GM19324 (cell line): ENCODE data around the gene KIF16B.
"Not testable (repeated sequence)": the region's sequence is repeated elsewhere in the genome, so short reads cannot be mapped to it uniquely, and the experiment has no call there.

Experiments used
- ATAC-seq: cut with Tn5 transposase; IDR thresholded peaks from one replicate; pipeline ENCODE4 v1.9.1; 2021; ENCODE audit warnings: mild to moderate bottlenecking, moderate library complexity; ENCODE audit not compliant: unreplicated experiment, low FRiP score

KIF16B gene

DNA sequence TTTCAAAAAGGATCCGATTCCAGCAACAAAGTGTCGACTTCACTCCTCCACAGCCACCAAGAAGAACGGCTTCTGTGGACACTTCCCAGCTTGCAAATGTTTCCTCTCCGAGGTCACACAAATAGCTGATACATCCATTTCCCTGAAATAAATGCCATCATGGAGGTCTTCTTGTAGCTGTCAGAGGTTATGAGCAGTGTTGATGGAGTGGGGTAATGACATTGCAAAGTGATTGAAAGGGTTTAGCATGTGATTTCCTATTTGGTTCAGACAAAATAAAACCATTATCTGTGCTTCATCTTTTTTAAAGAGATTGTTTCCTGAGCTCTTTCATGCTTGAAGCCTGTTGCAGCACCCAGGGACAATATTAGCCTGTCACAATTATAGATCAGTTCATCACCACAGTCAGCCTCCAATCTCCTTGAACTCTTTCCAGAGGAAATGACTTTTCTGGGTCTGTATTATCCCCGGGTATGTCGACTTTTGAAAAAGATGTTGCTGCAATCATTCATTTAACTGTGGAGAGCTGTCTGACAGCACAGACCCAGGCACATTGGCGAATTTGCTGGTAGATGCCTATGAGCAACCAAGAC is 16.9 kb upstream of the KIF16B start:
- ATAC-seq: no peak

DNA sequence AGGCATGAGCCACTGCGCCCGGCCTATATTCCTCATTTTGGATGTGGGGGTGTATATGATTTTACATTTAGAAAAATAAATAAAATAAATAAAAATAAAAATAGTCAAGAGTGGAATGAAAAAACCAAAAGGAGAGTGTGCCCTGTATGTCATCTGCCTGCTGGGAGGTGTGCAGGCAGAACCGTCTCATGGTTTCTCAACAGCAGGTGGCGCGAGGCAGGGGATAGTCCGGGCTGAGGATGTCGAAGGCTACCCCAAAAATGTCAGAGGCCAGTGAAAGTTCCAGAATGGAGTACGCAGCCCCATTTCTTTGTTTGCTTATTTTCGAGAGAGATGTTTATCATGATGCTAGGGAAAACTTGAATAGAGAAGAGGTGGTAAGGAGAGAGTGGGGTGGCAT is 16.4 kb upstream of the KIF16B start:
- no peak for ATAC-seq

DNA sequence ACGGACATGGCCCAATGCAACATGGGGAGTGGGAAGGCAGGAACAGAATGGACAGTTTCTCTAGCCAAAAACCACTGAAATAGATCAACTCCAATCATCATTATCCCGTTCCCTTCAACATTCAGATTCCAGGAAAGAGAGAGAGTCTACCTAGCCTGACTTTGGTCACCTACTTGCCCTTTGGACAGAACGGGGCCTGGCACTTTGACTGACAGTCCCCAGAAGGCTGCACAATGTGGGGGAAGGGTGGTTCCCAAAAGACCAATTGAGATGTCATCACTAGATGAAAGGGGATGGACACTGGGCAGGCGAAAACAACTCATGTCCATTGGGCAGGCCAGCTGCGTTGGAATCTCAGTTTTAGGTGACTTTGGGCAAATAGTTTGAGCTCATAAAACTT is 15.0 kb upstream of the KIF16B start:
- ATAC-seq: no peak

DNA sequence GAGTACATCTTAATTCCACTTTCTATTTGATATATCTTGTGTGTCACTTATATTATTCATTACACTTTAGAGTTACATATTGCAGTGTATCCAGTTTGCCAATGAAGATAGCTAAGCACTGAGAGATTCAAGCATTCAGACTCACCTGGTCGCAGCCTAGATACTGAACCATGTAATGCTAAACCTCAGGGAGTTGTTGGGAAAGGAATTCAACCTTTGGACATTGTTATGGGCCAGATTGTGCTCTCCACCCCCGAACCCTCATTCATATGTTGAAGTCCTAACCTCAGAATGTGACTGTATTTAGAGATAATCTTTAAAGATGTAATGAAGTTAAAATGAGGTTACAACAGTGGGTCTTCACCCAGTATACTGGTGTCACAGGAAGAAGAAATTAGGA is 13.8 kb upstream of the KIF16B start:
- no peak for ATAC-seq

DNA sequence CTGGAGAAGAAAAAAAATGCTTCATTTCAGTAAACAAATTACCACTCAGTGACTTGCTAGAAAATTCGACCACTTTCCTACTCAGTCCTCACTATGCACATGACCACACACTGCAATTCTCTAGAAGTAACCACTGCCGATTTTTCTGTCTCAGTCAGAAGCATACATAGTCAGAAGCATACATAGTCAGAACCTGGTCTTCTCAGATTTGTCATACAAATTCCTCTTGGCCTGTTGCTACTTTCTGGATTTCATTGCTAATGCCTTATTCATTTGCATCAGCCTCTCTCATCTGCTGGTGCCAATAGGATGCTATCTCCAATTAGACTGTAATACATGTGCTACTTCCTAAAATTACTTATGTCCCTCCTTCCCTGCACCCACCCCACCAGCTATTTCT is 10.2 kb upstream of the KIF16B start:
- no peak for ATAC-seq

DNA sequence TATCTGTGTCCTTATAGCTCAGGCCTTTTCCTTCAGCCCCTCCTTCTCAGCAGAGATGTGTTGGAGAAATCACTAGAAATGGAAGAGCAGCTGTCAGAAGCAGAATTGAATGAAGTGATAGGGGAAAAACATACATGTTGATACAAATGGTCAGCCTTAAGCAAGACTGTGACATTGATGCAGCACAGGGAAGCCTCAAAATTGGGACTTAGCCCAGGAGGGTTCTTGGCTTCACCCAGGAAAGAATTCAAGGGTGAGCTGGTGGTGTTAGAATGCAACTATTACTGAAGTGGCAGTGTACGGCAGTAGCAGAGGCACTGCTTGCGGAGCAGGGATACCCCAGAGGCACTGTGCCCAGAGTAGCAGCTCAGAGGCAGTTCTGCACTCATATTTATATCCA is 8.0 kb upstream of the KIF16B start:
- no peak for ATAC-seq

DNA sequence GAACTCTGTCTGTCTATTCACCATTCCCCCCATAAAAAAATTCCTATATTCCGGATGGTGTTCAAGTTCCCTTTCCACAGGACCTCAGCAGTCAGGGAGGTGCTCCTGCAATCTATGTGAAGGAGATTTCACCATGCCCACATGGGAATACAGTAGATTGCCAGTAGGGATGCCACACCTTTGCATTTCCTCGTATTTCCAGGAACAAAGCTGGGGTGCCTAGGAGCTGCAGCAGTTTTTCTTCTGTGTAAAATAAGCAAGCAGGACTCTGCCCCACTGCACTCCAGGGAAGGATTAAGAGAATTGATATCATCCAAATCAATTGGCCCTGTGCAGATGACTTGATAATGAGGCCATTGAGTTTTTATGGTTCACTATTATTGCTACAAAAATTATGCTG is 7.4 kb upstream of the KIF16B start:
- no peak for ATAC-seq

DNA sequence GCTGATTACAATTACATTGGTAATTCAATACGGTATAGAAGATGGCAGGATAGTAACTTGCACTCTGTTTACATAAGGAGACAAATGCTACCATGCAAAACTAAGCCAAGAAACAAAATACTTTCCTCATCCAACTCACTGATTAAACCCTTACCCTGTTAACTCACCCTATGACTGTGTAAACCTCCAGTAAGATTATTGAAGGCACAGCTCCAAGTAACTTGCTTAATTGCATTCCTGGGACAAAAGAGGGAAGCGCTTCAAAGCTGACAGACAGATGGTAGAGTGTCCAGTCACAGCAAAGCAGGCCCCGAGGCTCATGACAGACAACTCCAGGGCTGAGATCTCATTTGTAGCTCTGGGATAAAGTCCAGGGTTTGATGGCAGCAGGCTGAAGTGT is 6.9 kb upstream of the KIF16B start:
- ATAC-seq: no peak

DNA sequence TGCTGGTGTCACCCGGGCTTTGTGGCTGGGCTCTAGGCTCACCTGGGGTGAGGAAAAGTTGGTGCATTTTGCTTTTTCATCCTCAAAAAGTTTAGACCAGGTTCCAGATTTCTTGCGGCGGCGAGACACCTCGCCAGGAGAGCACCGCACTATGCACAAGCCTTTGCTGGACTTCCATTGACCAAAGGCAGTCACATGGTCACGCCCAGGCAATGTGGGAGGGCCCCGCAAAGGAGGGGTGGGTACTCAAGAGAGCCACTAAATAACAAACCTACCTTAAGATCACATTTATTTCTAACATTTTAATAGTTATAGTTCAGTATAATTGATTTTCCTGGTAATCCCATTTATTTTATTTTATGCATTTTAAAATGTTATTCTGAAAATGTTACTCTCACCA is 3.0 kb upstream of the KIF16B start:
- no peak for ATAC-seq

DNA sequence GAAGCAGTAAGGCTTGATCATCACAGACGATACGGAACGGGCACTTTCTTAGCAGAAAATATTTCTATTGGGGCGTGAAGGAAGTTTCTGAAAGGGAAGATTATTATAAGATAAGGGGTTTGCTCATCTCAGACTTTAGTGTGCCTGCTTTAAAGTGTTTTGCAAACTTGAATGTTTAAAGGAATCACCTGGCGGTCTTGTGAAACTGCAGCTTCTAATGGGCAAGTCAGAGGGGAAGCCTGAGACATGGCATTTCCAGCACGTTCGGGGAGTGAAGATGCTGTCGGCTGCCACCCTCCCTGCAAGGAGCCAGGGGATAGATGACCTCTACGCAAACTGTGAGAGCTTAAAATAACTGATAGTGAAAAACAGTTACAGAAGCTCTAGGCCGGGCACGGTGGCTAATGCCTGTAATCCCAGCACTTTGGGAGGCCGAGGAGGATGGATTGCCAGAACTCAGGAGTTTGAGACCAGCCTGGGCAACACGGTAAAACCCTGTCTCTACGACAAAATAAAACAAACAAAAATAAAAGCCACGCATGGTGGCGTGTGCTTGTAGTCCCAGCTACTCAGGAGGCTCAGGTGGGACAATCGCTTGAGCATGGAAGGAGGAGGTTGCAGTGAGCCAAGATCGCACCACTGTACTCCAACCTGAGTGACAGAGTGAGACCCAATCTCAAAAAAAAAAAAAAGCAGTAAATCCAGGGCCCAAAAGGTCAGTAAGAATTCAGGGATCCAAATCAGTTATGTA is 2.3 kb upstream of the KIF16B start:
- ATAC-seq: no peak

DNA sequence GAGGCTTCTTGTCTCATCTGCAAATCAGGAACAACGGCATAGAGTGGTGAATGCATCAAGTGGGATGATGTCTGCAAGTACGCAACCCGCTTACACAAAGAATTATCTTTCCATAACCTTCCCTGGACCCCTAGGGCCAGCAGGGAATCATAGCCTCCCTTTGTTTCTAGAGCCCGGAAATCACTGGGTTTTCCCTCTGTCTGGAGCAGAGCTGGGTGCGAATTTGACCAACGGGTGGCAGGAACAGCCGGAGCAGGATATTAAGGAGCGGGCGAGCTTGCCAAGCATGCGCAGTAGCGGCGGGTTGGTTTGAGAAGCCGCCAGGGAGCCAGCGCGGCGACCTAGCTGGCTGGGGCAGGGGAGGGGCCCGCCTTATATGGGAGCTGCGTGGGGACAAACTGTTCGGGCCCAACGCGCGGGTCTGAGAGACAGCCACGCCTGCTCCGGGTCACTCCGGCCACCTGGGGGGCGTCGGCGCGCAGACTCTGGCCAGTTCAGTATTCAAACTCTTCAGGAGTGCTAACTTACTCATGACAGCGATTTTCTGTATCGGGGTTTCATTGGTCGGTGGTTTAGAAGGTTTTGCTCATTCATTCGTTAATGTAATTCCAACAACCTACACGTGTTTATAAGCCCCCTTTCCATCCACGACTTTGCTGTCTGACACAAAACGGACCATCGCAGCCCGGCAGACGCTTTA is 1.6 kb upstream of the KIF16B start:
- peak; percentile 73 for ATAC-seq

DNA sequence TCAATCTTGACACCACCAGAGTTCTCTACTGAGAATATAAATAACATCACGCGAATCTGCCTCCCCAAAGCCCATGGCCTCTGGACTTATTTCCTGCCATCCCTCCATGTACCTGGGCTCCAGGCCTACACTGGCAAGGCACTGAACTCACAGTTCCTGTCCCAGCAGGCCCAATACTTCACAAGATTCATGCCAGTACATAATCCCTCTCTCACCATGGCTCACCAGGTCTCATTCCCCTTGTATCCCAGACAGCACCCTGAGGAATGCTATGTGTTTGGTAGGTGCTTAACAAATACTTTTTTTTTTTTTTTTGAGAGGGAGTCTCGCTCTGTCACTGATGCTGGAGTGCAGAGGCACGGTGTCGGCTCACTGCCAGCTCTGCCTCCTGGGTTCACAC is 1.9 kb downstream of the KIF16B start:
- no peak for ATAC-seq

DNA sequence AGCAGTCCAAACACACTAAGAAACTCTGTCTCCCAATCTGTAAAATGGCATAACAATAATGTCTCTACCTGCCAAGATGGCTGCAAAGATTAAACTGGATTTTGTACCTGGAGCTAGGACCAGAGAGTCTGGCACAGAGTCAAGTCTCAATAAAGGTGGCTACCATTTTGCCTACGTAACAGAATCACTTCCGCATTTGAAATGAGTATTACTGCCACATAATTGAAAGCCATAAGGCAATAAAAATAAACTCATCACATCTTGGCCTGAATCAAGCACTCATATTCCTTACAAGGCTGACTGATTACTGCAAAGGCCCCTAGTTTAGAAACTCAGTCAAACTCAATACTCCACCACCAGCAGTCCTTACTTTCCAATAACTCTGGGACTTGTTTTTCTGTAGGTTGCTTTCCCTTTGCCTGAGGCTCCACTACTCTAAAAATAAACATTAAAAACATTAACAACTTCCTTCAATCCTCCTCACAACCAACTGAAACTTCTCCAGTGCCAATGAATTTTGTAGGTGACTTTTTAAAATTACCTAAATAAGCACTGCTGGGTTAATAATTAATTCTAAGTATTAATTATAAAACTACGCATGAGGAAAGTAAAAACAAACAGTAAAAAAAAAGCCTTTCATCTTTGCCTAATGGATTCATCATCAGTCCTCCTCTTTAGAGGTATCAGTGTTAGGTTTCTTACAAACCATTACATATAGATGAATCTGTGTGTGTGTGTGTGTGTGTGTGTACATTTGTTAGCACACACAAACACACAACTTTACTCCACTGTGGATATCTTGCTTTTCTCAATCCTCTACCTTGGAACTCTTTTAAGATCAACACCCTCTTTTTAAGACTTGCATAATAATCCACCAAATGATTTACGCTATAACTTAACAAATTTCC is 3.7 kb downstream of the KIF16B start:
- ATAC-seq: no peak

DNA sequence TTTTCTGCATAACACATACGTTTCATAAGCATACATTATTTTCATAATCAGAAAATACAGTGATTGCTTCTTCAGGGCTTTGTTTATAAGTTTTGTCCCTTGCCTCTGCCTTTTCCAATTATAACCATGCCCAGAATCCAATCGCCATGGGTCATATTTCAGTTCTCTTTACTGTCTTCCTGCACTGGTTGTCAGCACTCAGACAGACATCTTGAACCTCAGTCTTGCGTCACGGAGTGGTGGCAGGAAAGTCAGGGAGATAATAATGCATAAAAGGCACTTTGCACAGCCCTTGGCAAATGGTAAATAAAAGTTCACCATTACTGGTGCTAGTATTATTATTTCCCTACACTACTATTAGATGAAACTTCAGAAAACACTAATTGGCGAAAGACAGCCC is 7.2 kb downstream of the KIF16B start:
- no peak for ATAC-seq

DNA sequence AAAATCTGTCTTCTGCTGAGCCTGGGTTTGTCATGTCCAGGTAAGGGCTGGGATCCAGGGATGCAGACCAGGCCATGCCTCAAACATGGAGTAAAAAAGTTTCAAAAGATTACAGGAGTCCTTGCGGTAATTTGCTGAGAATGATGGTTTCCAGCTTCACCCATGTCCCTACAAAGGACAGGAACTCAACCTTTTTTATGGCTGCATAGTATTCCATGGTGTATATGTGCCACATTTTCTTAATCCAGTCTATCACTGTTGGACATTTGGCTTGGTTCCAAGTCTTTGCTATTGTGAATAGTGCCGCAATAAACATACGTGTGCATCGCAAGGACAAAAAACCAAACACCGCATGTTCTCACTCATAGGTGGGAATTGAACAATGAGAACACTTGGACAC is 9.2 kb downstream of the KIF16B start:
- ATAC-seq: not testable (repeated sequence)

DNA sequence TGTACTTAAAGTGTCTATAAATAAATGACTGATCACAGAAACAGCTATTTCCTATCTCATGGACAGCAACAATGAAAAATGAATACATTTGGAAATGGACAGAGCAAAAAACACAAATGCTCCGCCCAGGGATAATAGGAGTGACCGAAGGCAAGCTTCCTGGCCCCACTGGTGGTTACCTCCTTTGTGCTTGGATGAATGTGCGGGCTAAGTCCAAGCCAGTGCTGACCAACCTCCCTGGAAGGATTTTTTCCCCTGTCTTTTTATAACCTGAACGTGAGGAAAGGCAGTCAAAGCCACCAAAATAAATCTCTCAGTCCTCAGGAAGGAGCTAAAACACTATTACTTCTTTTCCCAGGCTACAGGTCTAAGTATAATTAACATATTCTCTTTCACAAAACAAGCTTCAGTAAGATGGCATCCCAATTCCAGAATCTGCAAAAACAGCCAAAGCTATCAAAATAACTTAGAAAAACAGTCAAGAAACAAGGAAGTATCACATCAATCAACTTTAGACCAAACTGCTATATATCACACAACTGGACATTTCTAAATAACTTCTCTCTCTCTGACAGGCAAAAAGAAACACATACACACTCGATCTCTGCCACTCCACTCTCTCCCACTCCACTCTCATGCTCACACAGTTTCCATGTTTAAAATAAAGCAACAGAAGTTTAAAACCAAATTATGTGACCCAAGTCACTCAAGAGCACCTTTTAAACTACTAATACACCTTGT is 10.0 kb downstream of the KIF16B start:
- ATAC-seq: no peak

DNA sequence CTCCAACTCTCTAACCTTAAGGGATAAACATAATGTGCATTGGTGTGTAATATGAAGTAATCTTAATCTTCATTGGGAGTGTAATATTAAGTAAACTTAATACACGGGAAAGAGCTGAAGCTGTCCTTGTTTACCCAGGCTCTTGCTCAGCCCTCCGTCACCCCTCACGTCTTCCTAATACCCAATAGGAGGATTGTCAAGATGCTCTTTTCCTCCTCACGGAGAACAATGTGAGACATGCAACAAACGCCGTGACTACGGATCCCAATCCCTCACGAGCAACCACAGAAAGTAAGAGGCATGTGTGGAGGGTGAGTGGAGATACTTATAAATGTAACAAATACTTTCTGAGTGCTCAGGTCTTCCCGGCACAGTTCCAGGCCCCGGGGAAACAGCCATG is 11.0 kb downstream of the KIF16B start:
- ATAC-seq: no peak

DNA sequence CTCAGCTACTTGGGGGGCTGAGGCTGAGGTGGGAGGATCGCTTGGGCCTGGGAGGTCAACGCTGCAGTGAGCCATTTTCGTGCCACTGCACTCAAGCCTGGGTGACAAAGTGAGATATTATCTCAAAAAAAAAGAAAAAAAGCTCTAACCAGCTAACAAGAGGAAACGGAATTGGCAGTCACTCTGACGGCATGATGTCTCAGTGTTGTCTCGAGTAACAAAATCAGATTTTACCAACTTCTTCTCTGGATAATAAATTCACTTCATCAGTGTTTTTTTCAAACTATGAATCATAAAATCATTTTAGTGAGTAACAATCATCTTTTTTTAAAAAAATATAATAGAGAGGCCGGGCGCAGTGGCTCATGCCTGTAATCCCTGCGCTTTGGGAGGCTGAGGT is 12.6 kb downstream of the KIF16B start:
- no peak for ATAC-seq

DNA sequence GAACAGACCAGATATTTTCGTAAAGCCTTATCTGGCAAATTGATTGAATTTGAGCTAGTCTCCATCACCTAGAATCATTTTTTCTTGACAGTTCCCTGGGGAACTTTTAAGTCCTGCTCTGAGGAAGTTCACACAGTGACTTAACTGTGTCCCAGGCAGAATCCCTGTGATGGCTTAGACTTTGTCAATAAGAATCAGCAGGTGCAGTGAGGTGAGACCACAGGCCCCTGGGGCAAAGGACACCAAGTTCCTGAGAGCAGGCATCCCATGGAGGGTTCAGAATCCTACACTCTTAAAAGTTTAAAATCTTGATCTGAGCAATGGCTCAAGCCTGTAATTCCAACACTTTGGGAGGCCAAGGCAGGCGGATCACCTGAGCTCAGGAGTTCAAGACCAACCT is 13.0 kb downstream of the KIF16B start:
- no peak for ATAC-seq

DNA sequence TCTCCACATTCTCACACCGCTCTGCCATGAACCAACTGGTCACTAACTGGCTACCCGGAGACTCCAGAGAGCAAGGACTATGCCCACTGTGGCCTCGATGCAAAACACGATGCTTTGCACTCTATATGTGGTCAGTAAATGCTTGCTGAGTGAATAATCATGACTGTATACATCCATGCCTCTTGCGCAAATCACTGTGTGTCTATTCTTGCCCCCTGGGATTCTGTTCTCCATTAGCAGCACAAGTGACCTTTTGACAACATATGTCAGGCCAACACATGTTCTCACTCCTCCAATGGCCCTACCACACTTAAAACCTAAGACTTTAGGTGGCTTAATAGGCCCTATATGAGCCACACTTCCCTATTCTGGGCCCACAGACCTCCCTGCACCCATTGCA is 16.9 kb downstream of the KIF16B start:
- no peak for ATAC-seq
